SK-N-SH (cell line): ENCODE data around the gene PRELP.

Source experiments
- CHD2 ChIP-seq: fragments of 150-350 bp; IDR thresholded peaks from 2 replicates; pipeline ENCODE4 v1.6.1; 2018; ENCODE audit warnings: low read length; ENCODE audit not compliant: partially characterized antibody
- CTCF ChIP-seq: fragments of 200-600 bp; sonication (generic); IDR thresholded peaks from 2 replicates; pipeline ENCODE4 v1.6.1; 2017; ENCODE audit warnings: antibody characterized with exemption, mild to moderate bottlenecking, moderate library complexity
- REST ChIP-seq: IDR thresholded peaks from 2 replicates; pipeline ENCODE4 v1.6.1; 2012; ENCODE audit warnings: mild to moderate bottlenecking, low read depth, low read length, moderate library complexity

GRCh38 chr1:203440771-203441170 lies 34.8 kb upstream of the PRELP start:
- TF ChIP-seq CHD2 (no peak), CTCF (peak; percentile 68), REST (peak; percentile 84)
